Activated naive CD8-positive, alpha-beta T cell treated with anti-CD3 and anti-CD28 coated beads for 36 hours (primary cell): ENCODE results near the gene CACNA1C. TPM values are rescaled to one million over a fixed set of nuclear protein-coding genes. Genes with fewer than 3 reads are reported as not detected.

ENCODE experiments used
- DNase-seq: peaks from one replicate; pipeline ENCODE4 v3.0.0; 2021
- H3K27ac Mint-ChIP-seq: one replicate; pipeline ENCODE4 v1.8.0; 2022; ENCODE audit warnings: mild to moderate bottlenecking, moderate library complexity, mixed read lengths
- H3K27me3 Mint-ChIP-seq: one replicate; pipeline ENCODE4 v1.8.0; 2022; ENCODE audit warnings: mild to moderate bottlenecking, mixed read lengths
- H3K36me3 Mint-ChIP-seq: one replicate; pipeline ENCODE4 v1.8.0; 2021; ENCODE audit warnings: mild to moderate bottlenecking, mixed read lengths
- H3K4me1 Mint-ChIP-seq: one replicate; pipeline ENCODE4 v1.8.0; 2021; ENCODE audit warnings: mixed read lengths
- H3K4me3 Mint-ChIP-seq: one replicate; pipeline ENCODE4 v1.8.0; 2022; ENCODE audit warnings: mild to moderate bottlenecking, moderate library complexity, mixed read lengths
- H3K9me3 Mint-ChIP-seq: one replicate; pipeline ENCODE4 v1.8.0; 2022; ENCODE audit warnings: mixed read lengths
- total RNA-seq, 2 experiments: library from RNA; stranded (reverse); gene quantifications; one replicate each; pipeline ENCODE4 v1.2.3, GENCODE V29; 2021

CACNA1C gene
- total RNA-seq, 2 experiments from 2014 or later = 0.02 to 0.14 TPM

DNA sequence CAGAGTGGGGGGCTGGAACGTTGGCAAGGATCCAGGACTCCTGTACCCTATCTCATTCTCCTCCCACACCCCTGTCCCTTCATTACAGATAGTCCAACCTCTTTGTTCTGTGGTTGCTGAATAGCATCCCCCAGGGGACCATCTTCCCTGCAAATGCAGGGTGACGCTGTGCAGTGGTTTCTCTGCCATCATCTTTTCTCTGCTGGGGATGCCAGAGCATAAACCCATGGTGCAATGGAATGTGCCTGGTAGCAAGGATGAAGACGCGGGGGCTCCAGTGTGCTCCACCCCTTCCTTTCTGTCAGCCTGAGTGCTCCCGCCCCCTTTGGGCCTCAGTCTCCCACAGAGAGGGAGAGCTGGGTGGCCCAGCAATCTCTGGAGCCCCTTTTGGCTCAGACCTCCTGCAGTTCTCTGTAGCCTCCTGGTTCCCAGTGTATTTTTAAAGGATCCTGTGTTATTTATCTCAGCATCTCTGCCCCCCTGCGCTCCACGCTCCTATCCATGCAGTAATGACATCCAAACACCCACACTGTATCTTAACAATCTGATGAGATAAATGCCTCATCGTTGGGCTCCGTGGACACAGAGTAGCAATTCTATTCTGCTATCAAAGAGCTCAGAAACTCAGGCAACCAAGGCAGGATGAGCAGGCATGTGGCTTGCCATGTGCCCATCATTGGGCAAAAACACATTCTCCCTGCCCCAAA, 212.8 kb downstream of the CACNA1C start:
- DNase-seq = no peak
- Mint-ChIP-seq H3K9me3 (no peaks in the 10 kb centered on the region), H3K27ac (no peak overlapping the region), H3K27me3 (no peaks in the 10 kb centered on the region), H3K36me3 (no peaks in the 10 kb centered on the region), H3K4me3 (no peak overlapping the region), H3K4me1 (no peaks in the 10 kb centered on the region)

DNA sequence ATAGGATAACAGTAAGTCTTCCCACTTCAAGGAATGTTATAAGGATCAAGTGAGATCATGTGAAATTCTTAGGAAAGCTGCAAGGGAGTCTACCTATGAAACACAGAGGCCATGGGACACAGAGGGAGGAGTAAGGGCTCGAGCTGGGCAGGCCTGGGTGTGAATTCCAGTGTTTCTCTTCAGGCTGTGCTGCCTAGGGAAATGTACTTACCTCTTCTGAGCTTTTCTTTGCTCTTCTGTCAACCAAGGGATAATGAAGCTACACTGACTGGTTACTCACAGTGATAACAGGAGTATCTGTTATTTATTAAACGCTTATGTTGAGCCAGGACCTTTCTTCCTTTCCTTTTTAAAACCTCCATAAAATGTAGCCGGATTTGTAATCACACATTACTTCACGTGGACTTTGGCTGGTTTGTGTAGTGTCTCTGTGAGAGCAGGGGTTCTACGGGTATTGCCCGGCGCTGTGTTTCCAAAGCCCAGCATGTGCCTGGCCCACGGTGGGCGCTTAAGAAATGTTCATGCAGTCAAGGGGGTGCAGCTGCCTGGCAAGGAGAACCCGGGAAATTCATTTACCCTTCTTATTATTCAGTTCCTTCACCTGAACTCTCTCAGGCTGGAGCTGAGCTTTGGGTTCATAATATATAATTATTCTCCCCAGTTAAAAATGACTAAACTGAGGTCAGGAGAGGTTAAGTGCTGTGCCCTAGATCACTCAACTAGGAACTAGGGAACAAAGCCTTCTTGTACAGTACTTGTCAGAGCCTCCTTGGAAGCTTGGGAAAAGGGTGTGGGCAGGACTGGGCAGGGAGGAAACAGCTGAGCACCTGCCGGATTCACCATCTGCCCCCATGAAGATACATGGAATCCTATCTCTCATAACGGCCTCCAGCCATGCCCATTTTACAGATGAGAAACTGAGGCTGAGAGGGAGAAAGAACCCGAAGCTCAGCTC, 214.2 kb downstream of the CACNA1C start:
- H3K36me3 Mint-ChIP-seq = no peaks in the 10 kb centered on the region
- H3K27me3 Mint-ChIP-seq = no peaks in the 10 kb centered on the region
- H3K4me3 Mint-ChIP-seq = no peak overlapping the region
- H3K9me3 Mint-ChIP-seq = no peaks in the 10 kb centered on the region
- no peaks in the 10 kb centered on the region for H3K4me1 Mint-ChIP-seq
- DNase-seq = no peak
- no peak overlapping the region for H3K27ac Mint-ChIP-seq

DNA sequence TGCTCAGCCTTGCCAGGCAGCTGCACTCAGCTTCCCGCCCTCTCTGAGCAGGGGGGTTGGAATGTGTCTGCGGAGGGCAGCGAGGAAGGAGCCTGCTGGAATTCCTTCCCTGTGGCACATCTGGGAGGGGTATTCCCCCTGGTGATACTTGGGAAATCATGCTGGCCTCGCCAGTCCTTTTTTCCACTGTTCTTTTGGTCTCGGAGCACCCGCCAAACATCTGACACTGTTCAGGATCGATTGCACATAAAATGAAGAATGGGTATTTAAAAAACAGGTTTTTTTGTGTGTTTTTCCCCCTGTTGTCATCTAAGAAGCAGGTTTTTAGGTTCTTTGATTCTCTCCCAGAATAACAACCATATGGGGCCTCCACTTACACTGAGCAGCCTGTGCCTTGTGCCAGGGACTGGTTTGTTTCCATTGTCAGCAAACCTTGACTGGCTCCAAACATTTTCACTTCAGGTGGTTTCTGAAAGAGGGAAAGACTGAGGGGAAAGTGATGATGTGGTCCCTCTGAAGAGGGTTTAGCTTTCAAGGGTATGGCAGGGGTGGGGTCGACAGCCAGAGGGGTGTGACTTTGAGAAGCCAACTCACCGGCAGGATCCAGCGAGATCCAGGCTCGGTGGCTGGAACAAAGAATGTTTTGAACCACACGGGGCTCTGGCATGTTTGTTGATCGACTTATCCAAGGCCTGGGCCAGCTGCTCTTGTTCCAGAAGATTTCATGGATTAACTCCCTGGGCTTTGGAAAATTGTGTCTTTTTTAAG, 215.1 kb downstream of the CACNA1C start:
- Mint-ChIP-seq H3K36me3 (no peaks in the 10 kb centered on the region), H3K27me3 (no peaks in the 10 kb centered on the region), H3K4me3 (no peak overlapping the region), H3K27ac (no peak overlapping the region), H3K9me3 (no peaks in the 10 kb centered on the region), H3K4me1 (no peaks in the 10 kb centered on the region)
- no peak for DNase-seq

DNA sequence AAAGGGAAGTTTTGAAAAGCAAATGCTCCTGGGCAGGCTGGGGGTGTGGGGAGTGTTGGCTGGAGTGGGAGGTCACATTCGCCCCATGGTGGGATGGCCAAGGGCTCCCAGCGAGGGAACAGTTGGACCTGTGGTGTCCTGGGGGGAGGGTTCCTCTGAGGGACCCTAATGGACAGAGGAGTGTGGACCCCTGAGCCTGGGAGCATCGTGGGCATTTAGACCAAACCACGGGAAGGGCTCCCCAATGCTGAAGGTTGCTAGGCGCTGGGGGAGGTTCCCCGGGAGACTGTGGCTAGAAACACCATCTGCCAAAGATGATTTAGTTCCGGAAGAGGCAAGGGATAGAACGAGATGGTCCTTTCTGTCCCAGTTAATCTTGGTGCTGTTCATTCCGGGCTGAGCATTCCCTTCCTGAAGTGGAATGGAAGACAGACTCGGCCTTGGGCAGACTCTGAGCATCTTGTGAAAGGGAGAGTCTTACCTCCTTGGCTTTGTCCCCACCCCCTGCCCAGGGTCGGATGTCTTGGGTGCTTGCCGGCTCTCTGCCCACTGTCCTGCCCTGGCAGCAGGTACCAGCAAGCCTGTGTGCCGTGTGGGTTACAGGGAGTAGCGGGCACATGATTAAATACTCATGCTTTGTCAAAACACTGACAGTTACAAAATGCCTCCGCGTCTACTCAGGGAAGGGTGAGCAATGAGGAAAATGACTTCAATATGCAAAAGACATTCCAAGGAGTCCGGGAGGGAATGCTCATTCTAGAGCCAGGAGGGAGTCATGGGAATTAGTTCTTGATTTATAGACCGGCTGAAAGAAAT, 215.9 kb downstream of the CACNA1C start:
- Mint-ChIP-seq H3K9me3 (no peaks in the 10 kb centered on the region), H3K4me3 (no peak overlapping the region), H3K27me3 (no peaks in the 10 kb centered on the region), H3K36me3 (no peaks in the 10 kb centered on the region), H3K27ac (no peak overlapping the region), H3K4me1 (no peaks in the 10 kb centered on the region)
- no peak for DNase-seq

DNA sequence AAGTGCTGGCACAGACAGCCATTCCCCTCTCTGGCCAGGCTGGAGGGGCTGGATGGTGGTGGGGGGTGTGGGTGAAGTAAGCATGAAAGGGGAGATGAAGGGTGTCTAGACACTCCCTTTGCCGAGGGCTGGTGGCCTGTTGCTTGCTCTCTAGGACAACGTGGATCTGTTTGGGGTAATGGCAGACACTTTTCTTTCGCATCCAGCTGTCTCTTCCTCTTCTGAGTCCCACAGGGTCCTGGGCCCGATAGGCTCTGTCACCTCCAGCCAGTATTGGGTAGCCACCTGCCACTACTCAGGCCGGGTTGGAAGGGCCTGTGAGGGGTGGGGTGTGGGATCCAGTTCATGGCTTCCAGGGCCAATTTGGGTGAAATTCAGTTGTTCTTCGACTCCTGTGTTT, 218.1 kb downstream of the CACNA1C start:
- no peaks in the 10 kb centered on the region for H3K36me3 Mint-ChIP-seq
- H3K27me3 Mint-ChIP-seq = no peaks in the 10 kb centered on the region
- DNase-seq = no peak
- no peaks in the 10 kb centered on the region for H3K9me3 Mint-ChIP-seq
- H3K27ac Mint-ChIP-seq = no peak overlapping the region
- no peaks in the 10 kb centered on the region for H3K4me1 Mint-ChIP-seq
- no peak overlapping the region for H3K4me3 Mint-ChIP-seq

DNA sequence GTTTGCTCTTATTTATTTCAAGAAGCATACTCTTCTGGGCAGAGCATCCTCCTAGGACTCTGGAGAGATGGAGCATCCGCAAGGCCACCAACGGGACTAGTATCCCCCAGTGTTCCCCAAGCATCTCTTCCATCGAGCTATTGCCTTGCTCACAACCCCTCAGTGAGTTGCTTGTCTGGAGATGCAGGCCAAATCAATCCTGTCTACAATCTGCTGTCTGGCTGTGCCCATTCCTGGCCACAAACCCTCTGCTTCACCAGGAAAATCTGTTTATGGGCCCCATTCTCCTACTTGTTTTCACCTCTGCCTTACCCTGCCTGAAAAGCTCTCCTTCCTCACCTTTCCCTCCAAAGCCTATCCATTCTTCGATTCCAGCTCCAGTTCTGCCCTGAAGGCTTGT, 219.2 kb downstream of the CACNA1C start:
- Mint-ChIP-seq H3K4me3 (no peak overlapping the region), H3K4me1 (no peaks in the 10 kb centered on the region), H3K27me3 (no peaks in the 10 kb centered on the region), H3K9me3 (no peaks in the 10 kb centered on the region), H3K36me3 (no peaks in the 10 kb centered on the region), H3K27ac (no peak overlapping the region)
- no peak for DNase-seq

DNA sequence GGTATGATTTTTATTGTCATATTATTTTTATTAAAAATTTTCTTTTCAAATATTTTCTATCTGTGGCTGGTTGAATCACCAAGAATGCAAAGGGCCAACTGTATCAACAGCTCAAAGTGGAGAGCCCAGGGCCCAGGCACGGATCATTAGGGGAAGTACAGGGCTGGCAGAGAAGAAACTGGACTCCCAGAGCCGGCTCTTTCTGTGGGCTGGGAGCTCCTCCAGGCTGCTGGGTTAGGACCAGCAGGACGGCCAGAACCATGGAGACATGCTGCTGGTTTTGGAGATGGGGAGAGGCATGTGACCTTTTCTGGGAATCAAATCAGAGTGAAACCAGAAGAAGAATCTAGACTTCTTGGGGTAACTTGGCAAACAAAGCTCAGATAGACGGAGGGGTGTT, 220.5 kb downstream of the CACNA1C start:
- no peak for DNase-seq
- no peaks in the 10 kb centered on the region for H3K9me3 Mint-ChIP-seq
- no peaks in the 10 kb centered on the region for H3K4me1 Mint-ChIP-seq
- H3K27me3 Mint-ChIP-seq = no peaks in the 10 kb centered on the region
- H3K27ac Mint-ChIP-seq = no peak overlapping the region
- H3K4me3 Mint-ChIP-seq = no peak overlapping the region
- no peaks in the 10 kb centered on the region for H3K36me3 Mint-ChIP-seq

DNA sequence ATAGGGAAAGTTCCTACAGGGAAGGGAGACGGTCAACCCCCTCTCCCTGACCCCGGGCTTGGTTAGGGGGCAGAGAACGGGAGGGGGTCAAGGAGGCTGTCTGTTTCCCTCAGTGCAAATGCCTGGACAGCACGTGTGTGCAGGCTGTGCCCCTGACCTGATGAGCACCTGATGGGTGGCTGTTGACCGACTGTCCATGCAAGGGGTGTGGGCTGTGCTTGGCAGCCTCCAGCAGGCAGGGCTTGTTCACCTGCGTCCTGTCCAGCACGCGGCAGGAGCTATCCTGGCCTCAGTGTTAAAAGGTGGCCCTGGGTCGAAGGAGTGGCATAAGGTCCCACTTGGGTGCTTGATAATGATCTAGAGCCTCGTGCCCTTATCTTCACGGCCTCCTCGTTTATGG, 221.0 kb downstream of the CACNA1C start:
- Mint-ChIP-seq H3K27ac (no peak overlapping the region), H3K27me3 (no peaks in the 10 kb centered on the region), H3K4me1 (no peaks in the 10 kb centered on the region), H3K4me3 (no peak overlapping the region), H3K9me3 (no peaks in the 10 kb centered on the region), H3K36me3 (no peaks in the 10 kb centered on the region)
- DNase-seq = no peak

DNA sequence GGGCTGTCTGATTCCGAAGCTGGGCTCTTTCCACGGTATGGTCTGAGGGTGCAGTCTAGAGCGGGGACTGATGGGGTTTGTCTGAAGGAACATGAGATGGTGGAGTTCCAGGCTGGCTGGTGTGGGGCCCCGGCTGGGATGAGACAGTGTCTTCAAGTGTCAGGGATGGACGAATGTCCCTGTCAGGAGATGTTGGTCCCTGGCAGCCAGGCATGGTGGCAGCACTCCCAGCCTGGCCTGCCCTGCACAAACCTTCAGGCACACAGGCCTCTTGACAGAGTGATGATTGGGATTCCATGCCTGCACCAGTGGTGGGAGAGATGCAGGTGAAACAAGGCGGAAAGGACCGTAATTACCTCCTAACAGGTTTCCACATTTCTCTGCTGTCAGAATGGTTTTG, 221.9 kb downstream of the CACNA1C start:
- Mint-ChIP-seq H3K4me3 (no peak overlapping the region), H3K36me3 (no peaks in the 10 kb centered on the region), H3K27me3 (no peaks in the 10 kb centered on the region), H3K4me1 (no peaks in the 10 kb centered on the region), H3K9me3 (no peaks in the 10 kb centered on the region), H3K27ac (no peak overlapping the region)
- DNase-seq = no peak

DNA sequence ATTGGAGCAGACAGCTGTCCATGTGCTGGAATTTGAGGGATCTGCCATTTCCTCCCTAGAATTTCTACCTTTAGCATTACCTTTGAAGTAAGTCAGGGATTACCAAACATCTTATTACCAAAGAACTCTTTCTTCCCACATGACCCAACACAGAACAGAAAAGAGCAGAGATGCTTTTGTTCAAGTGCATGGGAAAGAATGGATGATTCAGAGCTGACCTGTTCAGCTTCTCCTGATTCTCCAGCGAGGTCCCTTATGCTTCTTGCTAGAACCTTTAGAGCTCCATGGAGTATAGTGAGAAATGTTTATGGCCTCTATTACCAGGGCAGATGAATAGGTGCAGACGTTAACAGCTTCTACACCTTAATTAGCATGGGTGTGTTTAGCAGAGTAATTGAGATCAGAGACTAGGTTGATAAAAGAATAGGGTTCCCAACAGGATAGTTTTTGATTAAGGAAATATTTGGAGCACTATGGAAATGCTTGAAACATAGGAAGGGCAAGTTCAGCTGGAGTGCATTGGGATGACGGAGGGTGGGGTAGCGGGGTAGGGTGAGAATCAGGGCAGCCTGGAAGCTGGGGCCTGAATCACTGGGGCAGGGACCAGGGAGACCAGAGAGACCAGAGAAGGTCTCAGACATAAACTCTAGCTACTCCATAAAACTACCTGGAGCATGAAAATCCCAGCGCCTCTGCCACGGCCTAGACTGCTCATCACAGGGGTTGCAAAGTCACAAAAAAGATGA, 223.7 kb downstream of the CACNA1C start:
- Mint-ChIP-seq H3K27ac (no peak overlapping the region), H3K4me3 (no peak overlapping the region), H3K9me3 (peaks cover 4% of the 10 kb centered on the region), H3K4me1 (no peaks in the 10 kb centered on the region), H3K36me3 (no peaks in the 10 kb centered on the region), H3K27me3 (no peaks in the 10 kb centered on the region)
- DNase-seq = no peak

DNA sequence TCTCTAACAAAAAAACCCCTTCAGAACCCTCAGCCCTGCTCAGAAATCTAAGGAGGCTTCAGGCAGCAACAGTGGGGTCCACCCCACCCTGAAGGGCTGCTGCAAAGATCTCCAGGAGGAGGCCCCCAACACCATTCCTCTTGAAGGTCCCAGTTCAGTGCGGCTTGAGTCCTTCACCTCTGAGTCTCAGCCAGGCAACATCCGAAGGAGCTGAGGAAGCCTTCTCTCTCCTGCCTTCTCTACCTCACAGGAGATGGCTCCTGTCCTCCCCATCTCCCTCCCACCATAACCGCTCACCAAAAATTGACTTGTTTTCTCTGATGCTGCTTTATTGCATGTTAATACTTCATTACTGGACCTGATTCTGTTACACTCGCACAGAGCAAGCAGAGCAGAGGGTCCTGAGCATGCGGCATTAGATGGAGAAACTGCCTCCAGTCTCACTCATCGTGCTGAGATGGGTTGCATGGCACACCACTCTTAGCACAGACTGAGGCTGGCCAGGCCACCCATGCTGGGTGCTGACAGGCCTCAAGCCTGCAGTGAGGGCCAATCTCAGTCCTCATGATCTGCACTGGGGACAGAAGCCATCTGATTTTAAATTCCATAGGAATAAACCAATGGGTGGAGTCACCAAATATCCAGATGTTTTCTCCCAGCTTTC, 224.8 kb downstream of the CACNA1C start:
- H3K36me3 Mint-ChIP-seq = no peaks in the 10 kb centered on the region
- no peak overlapping the region for H3K4me3 Mint-ChIP-seq
- H3K27me3 Mint-ChIP-seq = peaks cover 4% of the 10 kb centered on the region
- H3K27ac Mint-ChIP-seq = no peak overlapping the region
- H3K4me1 Mint-ChIP-seq = no peaks in the 10 kb centered on the region
- DNase-seq = no peak
- peaks cover 7% of the 10 kb centered on the region for H3K9me3 Mint-ChIP-seq

DNA sequence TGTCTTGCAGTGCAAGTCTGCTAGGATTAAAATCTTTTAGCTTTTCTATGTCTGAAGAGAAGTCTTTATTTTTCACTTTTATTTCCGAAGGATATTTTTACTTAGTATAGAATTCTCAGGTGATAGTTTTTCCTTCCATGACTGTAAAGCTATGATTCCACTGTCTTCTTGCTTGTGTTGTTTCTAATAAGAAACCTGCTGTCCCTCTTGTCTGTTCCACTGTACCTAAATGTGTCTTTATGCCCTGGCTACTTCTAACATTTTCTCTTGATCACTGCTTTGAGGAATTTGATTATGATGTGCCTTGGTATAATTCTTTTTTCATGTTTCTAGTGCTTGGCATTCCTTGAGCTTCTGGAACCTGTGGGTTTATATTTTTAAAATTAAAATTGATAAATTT, 228.7 kb downstream of the CACNA1C start:
- no peaks in the 10 kb centered on the region for H3K36me3 Mint-ChIP-seq
- H3K9me3 Mint-ChIP-seq = peaks cover 7% of the 10 kb centered on the region

DNA sequence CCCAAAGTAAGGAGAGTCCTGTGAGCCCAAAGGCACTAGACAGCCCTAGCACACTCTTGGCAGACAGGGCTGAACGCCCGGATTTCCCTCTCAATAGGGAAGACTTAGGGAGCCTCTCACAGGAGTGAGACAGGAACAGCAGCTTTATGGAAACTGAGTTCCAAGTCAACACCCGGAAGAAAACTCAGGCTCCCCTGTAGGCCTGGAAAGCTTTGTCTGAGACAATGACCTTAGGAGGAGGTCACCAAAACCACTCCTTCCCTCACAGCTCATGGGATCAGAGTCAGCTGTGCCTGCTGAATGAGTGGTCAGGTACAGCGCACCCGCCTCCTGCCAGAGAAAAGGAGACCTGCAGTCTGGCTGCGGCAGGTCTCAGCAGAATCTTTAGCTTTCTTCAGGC, 229.5 kb downstream of the CACNA1C start:
- H3K4me3 Mint-ChIP-seq = no peak overlapping the region
- no peak for DNase-seq
- peaks cover 7% of the 10 kb centered on the region for H3K9me3 Mint-ChIP-seq
- peaks cover 15% of the 10 kb centered on the region for H3K27me3 Mint-ChIP-seq
- no peak overlapping the region for H3K27ac Mint-ChIP-seq
- H3K36me3 Mint-ChIP-seq = no peaks in the 10 kb centered on the region
- H3K4me1 Mint-ChIP-seq = peaks cover 10% of the 10 kb centered on the region

More for the DNA sequence above, 228.7 kb downstream of the CACNA1C start:
- DNase-seq = no peak
- no peak overlapping the region for H3K27ac Mint-ChIP-seq
- peaks cover 15% of the 10 kb centered on the region for H3K27me3 Mint-ChIP-seq
- H3K4me3 Mint-ChIP-seq = no peak overlapping the region
- H3K4me1 Mint-ChIP-seq = peaks cover 10% of the 10 kb centered on the region
